NCI-H748 treated with DMSO at 0.1 percent for 48 hours (cell line): ENCODE measurements around the gene PFDN1.

Source experiments
- DNase-seq: peaks from one replicate; lab custom pipeline; 2025; lab: John Stamatoyannopoulos, UW

The PFDN1 gene

DNA sequence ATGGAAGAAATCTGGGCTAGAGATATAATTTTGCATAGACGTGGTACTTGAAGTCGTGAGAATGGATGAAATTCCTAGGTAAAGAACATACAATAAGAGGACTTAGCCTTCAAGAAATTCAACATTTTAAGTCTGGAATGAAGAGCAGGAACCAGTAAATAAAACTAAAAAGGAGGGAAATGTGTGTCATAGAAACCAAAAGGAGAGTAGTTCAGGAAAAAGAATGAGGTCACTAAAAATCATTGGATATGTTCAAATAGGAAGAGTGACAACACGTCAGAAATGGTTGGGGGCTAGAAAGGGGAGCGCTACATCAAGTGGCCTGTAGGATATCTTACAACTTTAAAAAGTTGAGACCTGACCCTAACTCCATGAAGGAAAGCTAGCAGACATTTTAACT lies 44.0 kb downstream of the PFDN1 start:
- DNase-seq: no peak

DNA sequence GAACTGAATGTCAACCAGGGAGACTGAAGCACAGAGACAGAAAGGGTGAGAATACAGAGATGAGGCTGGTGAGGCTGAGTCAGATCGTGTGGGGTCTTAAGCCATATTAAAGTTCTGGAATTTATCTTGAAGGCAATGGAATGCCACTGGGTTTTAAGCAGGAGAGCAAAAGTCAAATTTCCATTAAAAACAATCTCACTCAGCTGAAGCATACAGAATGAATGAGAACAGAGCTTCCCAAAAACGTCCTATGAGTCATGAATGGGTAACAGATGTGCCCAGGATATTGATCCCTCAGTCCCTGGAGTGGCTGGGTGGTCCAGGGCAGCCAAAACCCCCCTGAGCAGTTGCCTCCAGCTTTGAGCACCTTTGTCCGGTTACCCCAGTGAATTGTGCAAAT lies 44.9 kb downstream of the PFDN1 start:
- DNase-seq: no peak

DNA sequence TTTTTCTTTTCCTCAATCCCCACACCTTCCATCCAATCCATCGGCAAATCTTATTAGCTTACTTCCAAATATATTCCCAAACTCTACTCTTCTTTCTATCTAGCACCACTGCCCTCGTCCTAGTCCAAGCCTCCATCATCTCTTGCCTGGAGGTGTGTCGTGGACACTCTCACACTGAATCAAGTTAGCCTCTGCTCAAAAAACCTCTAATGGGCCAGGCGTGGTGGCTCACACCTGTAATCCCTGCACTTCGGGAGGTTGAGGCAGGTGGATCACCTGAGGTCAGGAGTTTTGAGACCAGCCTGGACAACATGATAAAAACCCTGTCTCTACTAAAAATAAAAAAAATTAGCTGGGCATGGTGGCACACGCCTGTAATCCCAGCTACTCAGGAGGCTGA lies 46.2 kb downstream of the PFDN1 start:
- no peak for DNase-seq

DNA sequence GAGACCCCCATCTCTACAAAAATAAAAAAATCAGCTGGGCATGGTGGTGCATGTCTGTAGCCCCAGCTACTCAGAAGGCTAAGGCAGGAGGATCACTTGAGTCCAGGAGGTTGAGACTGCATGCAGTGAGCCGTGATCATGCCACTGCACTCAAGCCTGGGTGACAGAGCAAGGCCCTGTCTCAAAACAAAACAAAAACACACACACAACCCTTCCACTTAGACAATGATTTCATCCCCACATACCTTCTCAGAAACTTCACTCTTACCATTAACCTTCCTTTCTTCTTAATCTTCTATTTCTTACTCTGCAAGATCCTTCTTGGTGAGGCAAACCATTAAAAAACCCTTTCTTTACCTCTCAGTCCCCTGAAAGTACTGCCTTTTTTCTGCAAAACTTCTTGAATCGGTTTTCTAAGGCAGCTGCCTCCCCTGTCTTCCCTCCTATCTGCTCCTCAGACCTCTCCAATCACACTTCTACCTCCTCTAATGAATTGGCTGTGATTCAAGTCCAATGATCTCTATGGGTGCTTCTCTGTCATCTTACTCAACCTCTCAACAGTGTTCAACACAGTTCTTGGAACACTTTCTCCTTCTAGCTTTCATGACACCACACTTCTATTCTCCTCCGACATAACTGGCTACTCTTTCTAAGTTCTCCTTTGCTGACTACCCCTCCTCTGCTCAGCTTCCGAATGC lies 47.3 kb downstream of the PFDN1 start:
- no peak for DNase-seq

DNA sequence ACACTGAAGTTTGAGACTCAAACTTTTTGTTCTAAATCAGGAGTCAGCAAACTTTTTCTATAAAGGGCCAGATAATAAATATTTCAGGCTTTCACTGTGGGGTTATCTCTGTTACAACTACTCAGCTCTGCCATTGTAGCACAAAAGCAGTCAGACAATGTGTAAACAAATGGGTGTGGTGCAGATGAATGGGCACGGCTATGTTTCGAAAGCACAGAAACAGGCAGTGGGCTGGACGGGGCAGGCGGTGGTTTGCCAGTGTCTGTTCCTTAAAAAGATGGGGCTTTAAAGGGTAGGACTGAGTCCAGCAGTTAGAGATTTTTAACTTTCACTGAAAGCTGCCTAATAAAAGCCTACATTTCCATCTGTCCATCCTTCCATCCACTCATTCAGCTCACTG lies 48.9 kb downstream of the PFDN1 start:
- DNase-seq: peak; percentile 32

DNA sequence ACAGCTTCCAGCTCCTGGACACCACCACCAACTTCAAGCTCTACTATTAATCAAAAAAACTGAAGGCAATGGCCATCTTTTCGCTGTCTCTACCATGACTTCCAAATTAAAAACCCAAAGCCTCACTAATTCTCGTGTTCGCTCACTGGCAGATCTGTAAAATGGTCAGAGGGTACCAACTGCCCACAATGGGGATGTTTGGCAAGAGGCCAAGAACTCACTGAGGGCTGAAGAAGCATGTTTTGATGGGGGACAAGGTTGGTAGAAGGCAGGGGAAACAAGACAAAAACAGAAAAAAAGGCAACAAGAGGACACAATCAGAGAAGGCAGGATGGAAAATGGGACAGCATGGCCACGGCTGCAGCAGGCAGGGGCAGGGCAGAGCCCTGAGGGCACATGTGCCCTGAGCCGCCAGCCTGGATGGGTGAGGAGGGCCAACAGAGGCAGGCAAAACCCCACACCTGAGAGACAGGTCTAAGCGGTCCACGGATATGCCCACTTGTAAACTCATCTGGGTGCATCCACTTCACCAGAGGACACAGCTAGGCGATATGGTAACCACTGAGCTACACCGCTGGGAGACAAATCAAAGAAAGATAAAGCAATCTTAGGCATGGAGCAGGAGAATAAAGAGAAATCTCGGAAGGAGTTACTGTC lies 50.3 kb downstream of the PFDN1 start:
- DNase-seq: no peak

DNA sequence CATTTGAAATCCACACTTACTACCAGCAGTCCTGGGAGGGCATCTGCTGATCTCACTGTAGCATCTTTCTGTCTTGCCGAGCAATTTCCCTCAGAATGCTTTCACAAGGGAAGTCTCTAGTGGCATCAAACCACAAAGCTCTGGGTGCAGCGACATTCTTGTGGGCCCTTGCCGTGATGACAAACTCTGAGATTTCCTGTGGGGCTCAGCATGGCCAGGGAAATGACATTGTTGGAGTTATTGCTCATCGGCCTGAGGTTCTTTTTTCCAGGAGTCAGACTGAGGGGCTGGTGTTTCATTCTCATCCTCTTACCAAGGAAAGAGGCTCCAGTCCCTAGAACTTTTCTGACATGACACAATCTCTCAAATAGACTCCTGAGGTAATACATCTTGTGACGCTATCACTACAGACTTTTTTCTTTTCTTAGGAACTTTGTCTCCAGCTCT lies 51.4 kb downstream of the PFDN1 start:
- DNase-seq: no peak

DNA sequence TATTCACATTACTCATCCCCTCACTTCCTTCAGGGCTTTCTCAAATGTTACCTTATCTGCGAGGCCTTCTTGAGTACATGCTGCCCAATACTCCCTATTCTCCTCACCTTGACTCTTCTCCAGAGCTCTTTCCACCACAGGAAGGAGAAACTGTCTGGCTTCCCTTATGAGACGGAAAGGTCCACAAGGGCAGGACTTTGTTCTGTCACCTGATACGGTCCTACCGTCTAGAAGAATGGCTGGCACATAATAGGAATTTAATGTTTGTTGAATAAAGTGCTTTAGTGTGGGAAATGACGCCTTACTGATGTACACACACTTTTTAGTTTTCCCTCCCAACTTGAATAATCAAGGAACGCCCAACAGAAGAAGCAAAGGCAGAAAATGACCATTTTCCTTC lies 52.5 kb downstream of the PFDN1 start:
- DNase-seq: no peak

DNA sequence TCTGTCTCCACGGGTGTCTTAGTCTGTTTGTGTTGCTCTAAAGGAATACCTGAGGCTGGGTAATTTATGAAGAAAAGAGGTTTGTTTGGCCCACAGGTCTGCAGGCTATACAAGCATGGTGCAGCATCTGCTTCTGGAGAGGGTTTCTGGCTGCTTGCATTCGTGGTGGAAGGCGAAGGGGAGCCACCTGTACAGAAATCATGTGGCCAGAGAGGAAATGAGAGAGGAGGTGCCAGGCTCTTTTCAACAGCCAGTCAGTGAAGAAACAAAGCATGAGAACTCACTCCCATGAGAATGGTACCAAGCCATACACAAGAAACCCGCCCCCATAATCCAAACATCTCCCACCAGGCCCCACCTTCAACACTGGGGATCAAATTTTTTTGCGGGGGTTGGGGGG lies 53.4 kb downstream of the PFDN1 start:
- DNase-seq: no peak

DNA sequence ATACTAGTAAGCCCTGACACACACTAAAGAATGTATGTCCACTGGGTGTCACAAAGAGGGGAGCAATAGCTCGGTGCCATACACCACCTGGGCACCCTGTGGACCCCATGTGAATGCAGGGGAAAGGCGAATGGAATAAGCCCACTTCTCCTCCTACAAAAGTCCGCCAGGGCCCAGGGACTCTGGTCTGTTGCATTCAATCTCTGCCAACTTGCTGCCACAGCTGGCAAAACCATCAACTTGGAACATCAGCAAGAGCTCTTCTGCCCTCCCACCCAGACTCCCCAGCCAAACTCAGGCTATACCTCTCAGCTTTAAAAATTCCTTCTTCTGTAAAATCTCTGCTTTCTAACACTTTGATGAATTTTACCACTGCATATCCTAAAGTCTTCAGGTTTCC lies 54.5 kb downstream of the PFDN1 start:
- DNase-seq: no peak

DNA sequence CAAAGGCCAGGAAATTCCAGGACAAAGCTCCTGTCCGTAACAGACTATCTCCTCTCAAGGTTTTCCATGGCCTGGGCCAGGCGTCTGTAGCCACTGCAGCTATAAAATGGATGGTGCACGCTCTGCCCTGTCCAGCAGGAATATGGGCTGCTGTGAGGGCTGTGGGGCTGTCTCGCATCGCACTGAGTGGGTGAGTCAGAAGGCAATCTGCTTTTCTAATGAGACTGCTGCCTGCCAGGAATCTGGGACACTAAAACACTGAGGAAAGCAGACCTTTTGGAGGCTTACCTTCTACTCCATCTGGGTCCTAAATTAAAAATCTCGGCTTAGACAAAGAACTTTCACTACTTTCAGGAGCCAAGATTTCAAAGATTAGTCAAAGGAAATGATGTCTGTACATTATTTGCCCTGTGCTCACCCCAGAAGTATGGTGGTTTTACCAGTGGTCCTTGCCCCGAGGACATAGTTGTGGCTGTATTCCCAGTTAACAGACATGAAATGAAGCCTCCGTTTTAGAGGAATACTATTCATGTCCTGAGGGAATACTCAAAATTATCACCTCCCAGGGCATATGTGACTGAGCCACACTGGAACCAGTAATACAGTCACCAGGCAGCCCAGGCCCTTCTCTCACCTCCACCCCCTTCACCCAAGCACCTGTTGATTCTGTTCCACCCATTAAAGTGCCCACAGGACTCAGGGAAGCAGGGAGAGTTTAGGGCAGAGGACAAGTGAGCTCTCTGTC lies 56.4 kb downstream of the PFDN1 start:
- DNase-seq: no peak

DNA sequence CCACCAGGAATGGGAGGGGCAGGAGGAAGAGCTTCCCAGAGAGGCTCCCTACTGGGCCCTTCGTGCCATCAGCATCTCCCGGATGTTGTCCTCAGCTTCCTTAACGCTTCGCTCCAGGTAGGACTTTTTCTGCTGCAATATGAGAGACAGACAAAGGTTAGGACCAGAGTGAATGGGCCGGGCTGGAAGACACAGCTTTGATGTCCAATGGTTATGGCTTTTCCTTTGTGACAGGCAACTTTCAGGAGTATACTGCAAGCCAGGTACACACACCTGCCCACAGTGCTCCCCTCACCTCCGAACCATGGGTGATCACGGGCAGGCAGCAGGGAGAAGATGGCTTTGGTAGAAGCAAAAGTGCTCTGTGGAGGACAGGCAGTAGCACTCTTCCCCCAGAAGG lies 57.0 kb downstream of the PFDN1 start:
- DNase-seq: no peak

DNA sequence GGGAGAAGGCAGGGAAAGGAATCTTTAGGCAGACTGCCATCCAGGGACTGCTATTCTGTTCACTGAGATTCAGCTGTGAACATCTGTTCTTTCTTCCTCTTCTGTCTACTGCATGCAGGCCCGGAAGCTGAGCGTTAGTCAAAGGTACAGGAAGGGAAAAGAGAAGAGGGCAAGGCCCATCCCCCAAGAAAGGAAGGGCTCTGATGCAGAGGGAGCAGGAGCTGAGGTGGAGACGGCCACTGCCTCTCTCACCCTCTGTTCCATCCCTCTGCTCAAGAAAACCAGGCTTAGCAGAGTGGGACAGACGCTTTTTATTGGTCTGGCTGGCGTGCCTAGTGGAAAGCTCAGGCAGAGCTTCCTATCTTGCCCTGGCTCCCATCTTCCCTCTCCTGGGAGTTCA lies 57.6 kb downstream of the PFDN1 start:
- no peak for DNase-seq

DNA sequence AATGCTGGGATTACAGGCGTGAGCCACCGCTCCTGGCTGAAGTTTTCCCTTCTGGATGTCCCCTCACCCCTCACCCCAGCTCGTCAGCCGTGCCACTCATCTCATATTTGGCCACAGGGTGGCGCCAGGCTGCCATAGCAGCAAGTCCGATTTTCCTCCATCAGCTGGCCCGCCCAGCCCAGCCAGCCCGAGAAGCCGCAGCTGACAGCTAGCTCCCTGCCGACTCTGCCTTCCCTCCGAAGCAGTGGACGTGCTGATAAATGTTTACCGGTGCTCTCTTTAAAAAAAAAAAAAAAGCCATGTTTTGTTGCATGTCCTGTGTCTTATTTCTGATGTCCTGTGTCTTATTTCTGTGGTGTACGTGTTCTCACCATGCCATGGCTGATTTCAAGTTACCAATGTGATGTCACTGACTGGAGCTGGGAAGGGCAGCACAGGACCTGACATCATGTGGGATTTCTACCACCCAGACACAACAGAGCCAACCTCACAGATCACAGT lies 58.3 kb downstream of the PFDN1 start:
- DNase-seq: peak; percentile 42

DNA sequence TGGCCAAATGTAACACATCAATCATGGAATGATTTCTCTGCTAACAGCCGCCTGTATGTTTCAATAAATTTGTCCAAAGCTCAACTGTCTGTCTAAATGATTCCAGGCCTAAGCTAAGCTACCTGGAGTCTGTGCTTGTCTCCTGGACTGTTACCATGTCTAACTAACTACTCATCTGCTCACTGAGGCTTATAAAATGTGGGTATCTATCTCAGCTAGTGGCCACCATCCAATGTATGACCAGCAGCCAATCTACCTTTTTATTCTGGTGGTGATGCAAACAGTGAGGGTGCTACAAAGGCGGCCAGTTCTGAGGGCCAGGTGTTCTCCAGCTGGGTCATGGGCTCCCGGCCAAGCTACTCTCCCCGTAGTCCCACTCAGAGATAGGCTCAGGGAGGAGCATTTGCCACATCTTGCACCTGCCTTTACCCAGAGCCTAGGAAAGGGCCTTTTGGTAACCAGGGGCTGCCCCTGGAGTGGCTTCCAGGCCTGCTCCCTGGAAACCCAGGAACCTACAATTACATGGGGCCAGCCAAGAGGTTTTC lies 59.1 kb downstream of the PFDN1 start:
- no peak for DNase-seq

DNA sequence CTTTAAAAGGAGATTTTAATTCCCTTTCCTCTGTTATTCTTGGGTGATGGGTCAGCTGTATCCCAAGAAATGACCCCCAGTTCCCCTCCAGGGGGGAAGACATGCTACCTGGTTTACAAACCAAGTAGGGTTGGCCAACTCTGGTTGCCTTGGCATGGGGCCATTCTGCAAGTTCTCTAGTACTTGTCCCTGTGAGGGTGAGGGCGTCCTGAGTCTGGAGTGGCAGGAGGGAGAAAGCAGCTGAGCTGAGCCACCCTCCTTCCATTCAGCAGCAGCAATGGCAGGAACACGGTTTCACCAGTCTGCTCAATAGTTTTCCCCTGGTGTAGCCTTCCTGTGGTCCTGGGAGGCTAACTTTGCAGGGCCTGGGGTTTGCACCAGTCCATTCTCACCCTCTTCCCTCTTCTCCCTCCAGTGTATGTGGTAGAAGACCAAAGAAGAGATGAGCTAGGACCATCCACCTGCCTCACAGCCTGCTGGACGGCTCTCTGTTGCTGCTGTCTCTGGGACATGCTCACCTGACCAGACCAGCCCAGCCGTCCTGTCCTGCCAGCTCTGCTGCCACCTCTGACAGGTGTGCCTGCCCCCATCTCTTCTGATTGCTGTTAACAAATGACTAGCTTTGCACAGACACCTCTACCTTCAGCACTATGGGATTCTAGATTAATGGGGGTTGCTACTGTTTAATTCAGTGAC lies 59.9 kb downstream of the PFDN1 start:
- DNase-seq: no peak

DNA sequence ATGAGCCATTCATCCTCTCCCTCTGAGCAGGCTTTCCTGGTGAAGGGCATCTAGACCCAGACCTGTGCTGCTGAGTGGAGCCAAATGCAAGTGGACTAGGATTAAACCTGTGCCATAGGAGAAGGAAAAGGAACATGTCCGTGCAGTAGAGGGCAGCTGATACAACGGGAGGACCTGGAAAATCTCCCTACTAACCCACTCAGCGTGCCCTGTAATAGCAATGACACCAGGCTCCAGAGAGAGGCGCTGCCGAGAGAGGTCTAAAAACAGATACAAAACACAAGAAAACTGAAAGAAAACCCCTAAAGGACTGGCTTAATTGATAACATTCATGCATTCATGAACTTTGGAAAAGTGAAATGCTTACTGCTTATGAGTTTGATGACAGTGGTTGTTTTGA lies 60.8 kb downstream of the PFDN1 start:
- DNase-seq: no peak

DNA sequence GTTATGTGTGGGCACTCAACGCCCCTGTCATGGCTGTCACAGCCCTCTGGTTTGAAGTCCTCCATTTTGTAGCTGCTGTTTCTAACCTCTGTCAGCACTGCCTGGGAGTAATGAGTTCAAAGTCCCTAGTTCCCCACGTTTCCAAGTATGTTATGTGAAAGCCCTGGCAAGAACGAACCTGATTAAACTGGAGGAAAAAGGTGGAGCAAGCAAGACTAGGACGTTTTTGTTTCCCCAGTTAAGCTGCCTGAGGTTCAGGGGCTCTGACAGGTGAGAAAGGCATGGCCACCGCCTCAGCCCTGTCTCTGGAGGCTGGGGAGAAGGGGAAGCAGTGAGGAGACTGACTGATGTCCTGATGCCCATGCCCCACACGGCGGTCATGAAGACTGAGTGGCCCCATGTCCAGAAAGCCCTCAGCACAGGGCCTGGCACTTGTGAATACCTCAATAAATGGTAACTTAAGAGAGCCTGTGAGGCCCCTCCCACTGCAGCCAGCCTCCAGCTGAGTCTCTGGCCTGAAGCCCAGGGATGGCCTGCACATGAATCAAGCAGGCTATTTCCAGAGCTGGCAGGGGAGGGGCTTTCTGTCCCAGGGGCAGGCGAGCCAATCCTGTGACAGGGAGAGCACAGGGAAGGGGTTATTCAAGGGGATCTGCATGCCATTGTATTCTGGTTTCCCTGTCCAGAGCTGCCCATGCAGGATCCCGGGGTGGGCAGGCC lies 61.8 kb downstream of the PFDN1 start:
- DNase-seq: no peak

DNA sequence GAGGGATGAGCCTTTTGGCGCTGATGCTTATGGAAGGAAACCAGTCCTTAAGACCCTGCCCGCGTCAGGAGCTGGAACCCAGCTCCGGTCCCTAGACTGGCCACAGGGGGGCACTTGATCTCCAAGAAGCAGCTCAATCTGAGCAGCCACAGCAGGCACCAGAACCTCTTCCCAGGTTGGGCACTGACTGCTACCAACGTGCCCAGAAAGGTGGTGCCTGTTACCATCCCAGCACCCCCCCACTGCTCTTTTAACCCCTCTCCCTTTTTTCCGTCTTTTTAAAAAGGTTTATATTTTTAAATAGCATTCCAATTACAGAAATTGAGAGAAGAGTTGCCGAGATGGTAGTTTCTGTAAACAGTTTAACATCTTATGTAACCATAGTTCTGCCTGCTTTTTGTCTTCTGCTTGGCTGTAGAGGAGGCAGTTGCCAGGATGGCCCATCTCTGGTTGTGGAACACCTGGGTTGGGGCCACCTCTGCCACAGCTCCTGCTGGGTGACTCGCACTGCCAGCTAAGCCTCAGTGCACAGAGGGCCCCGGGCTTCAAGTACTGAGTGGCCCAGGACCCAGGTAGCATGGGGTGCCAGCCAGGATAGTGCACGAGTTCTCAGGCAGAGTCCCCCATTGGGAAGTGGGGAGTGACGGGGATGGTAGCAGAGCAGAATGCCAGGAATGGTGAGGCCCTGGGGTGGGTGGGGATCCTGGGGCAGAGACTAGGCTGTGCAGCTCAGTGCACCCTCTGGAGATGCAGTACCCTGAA lies 62.8 kb downstream of the PFDN1 start:
- no peak for DNase-seq

DNA sequence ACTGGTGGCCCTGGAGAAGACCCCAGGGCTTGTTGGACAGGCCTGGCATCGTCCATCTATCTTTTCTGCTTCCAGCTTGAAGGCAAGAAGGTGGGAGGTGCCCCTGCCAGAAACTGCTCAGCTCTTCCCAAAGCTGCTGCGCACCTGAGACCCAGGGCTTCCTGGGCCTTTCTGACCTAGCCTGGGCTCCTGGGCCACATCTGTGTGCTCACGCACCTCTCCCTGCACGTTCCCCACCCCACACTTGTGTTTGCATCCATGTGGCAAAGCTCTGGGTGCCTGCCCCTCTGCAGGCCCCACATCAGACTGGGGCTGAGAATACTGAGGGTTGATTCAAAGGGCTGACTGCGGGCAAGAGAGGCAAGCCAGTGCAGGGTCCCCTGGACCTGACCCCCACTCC lies 63.4 kb downstream of the PFDN1 start:
- no peak for DNase-seq

DNA sequence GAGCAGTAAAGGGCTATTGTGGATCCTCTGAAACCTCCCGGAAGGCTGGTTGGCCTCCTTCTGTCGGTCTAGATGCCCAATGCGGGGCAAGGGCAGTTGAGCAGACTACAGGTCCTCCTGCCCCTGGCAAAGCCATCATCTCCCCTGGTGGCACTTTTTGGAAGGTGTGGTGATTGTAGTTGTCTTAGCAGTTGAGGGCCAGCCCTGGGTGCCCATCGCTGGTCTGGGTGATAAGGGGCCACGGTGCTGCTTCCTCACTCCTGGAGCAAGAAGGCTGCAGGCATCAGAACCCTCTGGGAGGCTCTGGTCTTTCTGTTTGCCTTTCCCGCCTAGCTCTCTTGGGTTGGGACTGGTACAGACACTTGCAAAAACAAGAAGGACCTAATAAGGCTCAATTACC lies 64.1 kb downstream of the PFDN1 start:
- no peak for DNase-seq
